CD4-positive, alpha-beta T cell treated with Interferon alpha-2 for 1 hour (primary cell): ENCODE measurements around the gene STX17.
"Not testable (repeated sequence)": the region's sequence is repeated elsewhere in the genome, so short reads cannot be mapped to it uniquely, and the experiment has no call there.

ENCODE experiments used
- DNase-seq, 2 donors: peaks; one replicate each; pipeline ENCODE4 v3.0.0-alpha.2; 2020 to 2022

The STX17 gene

GRCh38 chr9:99973455-99973854 lies 67.0 kb downstream of the STX17 start:
- no peak for DNase-seq

- DNase-seq = no peak
These were observed 70.8 kb downstream of the STX17 start for GRCh38 chr9:99977033-99977792.

- DNase-seq = no peak
These were observed 71.8 kb downstream of the STX17 start for GRCh38 chr9:99978221-99978620.

GRCh38 chr9:99980598-99980997 lies 74.1 kb downstream of the STX17 start:
- DNase-seq = no peak

- no peak for DNase-seq
These were observed 80.2 kb downstream of the STX17 start for GRCh38 chr9:99986642-99987041.

GRCh38 chr9:99990508-99990907 lies 84.1 kb downstream of the STX17 start:
- DNase-seq = not testable (repeated sequence)

- DNase-seq = no peak
These were observed 91.8 kb downstream of the STX17 start for GRCh38 chr9:99998266-99998665.

GRCh38 chr9:99998866-99999265 lies 92.4 kb downstream of the STX17 start:
- no peak for DNase-seq

- DNase-seq = no peak
These were observed 93.3 kb downstream of the STX17 start for GRCh38 chr9:99999797-100000196.

- peak; percentile 38 to 68 for DNase-seq
These were observed 104.7 kb downstream of the STX17 start for GRCh38 chr9:100011062-100011681.

GRCh38 chr9:100012279-100012678 lies 105.8 kb downstream of the STX17 start:
- DNase-seq = no peak

GRCh38 chr9:100013573-100013972 lies 107.1 kb downstream of the STX17 start:
- no peak for DNase-seq

GRCh38 chr9:100014846-100015245 lies 108.4 kb downstream of the STX17 start:
- no peak for DNase-seq

GRCh38 chr9:100019541-100019940 lies 113.1 kb downstream of the STX17 start:
- DNase-seq = no peak
